ENCODE data around the gene KLRC3.
A peak's percentile ranks its signal among the peaks of the same experiment; 100 is the strongest.
"Not testable (repeated sequence)": the region's sequence is repeated elsewhere in the genome, so short reads cannot be mapped to it uniquely, and the experiment has no call there.

The KLRC3 gene

DNA sequence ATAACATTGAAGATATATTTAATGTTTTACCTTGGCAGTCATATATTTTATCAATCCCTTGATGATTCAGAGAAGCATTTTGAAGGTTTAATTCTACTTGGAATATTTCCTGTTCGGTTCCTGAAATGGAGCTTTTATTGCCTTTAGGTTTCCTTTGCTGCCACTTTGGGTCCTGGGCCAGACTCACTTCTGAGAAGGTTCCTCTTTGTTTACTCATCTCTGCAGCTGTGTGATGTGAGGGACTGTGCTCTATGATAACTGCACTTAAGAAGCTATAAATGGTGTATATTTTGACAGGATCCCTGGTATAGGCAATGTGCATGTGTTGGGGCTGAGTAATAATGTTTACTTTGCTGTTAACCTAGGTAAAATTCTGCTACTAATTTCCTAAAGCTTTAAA lies at the start of gene KLRC3:
KLRC3 (minus strand) TSS at position 262 of the 400 bp plus-strand sequence; CDS start at position 217, 45 bp downstream.
- DNase-seq (ENCODE audit: low spot score) = not testable (repeated sequence)

DNA sequence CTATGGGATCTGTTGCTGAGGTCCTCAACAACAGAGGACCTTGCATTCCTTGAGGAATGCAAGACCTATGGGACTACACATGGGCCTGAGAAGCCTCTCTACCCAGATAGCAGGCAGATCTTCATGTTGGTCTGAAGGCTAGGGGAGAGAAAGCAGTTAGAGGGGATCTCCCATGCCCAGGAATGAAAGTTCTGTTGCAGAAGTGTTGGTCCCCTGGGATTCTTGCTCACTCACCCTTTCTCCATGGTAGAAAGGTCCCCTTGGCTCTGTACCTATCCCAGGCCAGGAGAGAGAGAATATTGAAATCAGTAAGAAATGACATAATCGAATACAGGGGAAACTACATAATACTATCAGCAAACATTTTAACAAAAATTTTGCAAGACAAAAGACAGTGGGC lies 49.3 kb upstream of the KLRC3 start:
- DNase-seq (ENCODE audit: low spot score) = no peak

DNA sequence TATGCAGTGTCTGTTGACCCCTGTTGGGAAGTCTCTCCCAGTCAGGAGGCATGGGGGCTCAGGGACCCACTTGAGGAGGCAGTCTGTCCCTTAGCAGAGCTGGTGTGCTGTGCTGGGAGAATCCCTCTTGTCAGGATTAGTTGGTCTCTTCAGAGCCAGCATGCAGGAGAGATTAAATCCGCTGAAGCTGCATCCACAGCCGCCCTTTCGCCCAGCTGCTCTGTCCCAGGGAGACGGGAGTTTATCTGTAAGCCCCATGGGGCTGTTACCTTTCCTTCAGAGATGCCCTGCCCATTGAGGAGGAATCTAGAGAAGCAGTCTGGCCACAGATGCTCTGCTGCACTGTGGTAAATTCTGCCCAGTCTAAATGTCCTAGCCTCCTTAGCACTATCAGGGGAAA lies 45.9 kb upstream of the KLRC3 start:
- no peak for DNase-seq (ENCODE audit: low spot score)

DNA sequence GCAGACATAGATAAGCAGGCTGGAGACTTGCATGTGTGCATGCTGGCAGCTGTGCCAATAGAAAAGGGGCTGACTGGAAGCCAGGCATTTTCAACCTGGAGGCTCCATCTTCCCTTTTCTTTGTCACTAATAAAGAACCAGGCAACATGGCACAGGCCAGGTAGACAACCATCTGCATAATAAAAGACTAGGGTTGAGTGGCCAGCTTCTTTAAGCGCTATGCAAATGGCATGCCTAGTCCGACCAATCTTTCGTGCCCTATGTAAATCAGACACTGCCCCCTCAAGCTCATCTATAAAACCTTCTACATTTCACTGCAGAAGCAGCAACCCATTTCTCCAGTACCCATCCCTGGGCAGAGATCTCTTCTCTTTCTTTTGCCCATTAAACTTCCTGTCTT lies 37.4 kb upstream of the KLRC3 start:
- no peak for DNase-seq (ENCODE audit: low spot score)

DNA sequence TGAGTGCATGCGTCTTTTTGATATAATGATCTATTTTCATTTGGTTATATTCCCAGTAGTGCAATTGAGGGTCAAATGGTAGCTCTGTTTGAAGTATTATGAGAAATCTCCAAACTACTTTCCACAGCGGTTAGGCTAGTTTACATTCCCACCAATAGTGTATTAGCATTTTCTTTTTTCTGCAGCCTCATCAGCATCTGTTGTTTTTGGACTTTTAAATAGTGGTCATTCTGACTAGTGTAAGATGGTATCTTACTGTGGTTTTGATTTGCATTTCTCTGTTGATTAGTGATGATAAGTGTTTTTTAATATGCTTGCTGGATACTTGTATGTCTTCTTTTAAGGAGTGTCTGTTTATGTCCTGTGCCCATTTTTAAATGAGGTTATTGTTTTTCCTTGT lies 36.5 kb upstream of the KLRC3 start:
- DNase-seq (ENCODE audit: low spot score) = no peak

DNA sequence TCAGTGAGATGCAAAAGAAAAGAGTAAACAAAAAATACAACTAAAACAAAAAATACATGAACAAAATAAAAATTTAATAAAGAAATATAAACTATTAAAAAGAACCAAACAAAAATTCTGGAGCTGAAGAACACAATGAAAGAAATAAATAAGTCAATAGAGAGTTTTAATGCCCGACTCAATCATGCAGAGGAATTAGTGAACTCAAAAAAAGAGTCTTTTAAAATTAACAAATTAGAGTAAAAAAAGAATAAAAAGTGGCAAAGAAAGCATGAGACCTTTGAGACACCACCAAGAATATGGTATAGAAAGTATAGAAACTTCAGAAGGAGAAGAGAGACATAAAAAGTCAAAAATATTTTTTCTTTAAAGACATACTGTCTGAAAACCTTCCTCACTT lies 35.4 kb upstream of the KLRC3 start:
- no peak for DNase-seq (ENCODE audit: low spot score)

DNA sequence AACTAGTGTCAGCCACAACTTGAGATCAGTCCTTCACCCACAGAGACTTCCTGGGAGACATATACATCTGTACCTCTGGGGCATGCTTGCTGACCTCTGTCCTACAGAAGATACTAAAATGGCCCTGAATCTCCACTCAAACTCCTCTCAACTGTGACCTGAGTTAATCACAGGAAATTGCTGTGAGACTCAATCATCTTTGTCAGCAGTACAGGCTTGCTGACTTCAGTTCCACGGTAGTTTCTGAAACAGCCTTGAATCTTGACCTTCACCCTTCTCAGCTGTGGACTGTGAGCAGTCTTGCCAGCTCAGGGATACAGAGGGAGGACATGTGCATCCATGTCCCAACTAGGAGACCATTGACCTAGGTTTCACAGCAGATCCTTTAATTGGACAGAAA lies 34.1 kb upstream of the KLRC3 start:
- DNase-seq (ENCODE audit: low spot score) = no peak

DNA sequence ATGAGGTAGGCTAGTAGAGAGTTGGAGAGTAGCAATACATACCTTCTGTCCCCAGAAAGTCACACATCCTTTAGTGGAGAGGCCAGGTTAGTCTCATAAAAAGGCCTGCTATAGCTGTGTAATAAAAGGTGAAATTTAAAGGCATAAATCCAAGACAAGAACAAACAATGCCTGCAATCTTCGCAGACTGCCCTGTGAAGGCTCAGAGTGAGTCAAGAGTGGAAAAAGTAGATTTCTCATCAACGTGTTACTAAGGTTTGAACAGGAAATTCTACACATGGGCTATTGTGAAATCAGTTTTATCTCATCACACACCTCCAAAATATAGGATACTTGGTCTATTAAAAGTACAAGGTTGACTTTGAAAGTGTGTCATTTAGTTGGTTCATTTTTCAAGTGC lies 32.8 kb upstream of the KLRC3 start, which contains the start of gene KLRC1:
KLRC1 (minus strand) TSS at position 222 of the 400 bp plus-strand sequence. CDS start 2,221 bp downstream, outside the sequence.
- DNase-seq (ENCODE audit: low spot score) = no peak

DNA sequence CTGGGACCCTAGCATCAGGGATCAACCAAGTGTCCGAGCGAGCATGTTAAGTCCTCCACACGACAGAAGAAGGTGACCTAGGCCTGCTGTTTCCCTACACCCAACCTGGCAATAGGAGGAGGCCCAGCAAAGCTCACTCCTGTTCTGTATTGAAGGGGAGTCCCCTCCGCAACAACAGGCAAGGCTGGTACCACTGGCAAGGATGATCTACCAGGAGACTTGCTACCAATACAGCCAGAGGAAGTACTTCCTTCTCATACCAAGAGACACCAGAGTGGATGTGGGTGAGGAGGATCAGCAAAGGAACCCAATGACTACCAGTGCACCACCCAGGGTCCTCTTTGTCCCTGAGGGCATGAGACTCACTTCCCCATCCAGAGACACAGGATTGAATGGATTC lies 27.8 kb upstream of the KLRC3 start:
- DNase-seq (ENCODE audit: low spot score) = no peak

DNA sequence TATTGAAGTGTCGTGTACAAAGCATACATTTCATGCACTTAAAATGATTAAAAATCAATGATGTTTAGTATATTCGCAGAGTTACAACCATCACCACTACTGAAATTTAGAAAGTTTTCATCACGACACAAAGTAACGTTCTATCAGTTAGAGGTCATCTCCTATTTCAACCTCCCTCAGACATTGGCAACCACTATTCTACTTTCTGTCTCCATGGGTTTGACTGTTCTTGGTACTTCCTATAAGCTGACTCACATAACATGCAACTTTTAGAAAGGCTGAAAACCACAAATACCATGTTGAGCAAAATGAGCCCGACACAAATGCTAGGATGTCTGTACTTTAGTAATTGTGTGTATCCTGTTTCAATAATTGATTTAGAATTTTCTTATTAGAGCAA lies 25.7 kb upstream of the KLRC3 start:
- DNase-seq (ENCODE audit: low spot score) = not testable (repeated sequence)

DNA sequence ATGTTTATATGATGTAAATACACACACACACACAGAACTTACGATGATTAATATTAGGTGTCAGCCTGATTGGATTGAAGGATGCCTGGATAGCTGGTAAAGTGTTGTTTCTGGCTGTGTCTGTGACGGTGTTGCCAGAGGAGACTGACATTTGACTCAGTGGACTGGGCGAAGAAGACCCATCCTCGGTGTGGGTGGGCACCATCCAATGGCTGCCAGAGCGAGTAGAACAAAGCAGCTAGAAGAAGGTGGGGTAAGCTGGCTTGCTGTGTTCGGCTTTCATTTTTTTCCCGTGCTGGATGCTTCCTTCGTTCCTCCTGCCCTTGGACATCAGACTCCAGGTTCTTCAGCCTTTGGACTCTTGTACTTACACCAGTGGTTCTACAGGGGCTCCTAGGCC lies 20.7 kb upstream of the KLRC3 start:
- DNase-seq (ENCODE audit: low spot score) = not testable (repeated sequence)

DNA sequence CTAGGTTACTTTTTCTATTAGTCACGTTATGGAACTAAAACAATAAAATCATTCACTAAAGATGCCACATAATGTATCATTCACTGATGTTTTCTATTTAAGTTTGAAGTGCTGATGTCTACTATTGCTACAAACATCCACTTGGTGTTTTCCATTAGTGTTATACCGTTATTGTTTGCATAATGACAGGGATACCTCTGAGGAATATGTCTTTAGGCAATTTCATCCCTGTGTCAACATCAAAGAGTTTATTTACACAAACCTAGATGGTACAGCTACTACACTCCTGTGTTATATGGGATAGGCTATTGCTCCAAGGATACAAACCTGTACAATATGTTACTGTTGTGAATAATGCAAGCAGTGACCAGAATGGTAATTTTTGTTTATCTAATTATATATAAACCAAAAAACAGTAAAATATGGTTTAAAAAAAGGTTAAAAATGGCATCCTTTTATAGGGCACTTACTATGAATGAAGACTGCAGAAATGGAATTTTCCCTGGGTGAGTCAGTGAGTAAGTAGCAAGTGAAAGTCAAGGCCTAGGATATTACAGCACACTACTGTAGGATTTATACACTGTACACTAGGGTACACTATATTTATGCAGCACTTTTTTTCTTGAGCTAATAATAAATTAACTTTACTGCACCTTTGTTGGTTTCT lies 19.3 kb upstream of the KLRC3 start:
- DNase-seq (ENCODE audit: low spot score) = not testable (repeated sequence)

DNA sequence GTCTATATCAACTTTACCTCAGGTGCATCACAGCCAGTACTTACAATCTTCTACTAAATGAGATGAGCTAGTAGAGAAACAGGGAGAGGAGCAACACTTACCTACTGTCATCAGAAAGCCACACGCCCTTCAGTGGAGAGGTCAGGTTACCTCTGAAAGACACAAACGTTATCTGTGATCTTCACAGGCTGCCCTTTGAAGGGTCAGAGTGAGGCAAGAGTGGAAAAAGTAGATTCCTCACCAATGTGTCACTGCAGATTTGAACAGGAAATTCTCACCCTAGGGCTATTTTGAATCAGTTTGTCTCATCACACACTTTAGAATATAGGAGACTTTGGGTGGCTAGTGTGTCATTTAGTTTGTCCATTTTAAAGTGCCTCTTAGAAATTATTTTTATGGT lies 17.2 kb upstream of the KLRC3 start:
- DNase-seq (ENCODE audit: low spot score) = not testable (repeated sequence)

DNA sequence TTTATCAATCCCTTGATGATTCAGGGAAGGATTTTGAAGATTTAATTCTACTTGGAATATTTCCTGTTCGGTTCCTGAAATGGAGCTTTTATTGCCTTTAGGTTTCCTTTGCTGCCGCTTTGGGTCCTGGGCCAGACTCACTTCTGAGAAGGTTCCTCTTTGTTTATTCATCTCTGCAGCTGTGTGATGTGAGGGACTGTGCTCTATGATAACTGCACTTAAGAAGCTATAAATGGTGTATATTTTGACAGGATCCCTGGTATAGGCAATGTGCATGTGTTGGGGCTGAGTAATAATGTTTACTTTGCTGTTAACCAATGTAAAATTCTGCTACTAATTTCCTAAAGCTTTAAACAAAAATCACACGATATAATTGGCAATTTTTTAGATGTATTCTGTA lies 15.4 kb upstream of the KLRC3 start, which contains the start of gene KLRC2:
KLRC2 (minus strand) TSS at position 195 of the 400 bp plus-strand sequence; CDS start at position 171, 24 bp downstream.
- DNase-seq (ENCODE audit: low spot score) = peak; percentile 37

DNA sequence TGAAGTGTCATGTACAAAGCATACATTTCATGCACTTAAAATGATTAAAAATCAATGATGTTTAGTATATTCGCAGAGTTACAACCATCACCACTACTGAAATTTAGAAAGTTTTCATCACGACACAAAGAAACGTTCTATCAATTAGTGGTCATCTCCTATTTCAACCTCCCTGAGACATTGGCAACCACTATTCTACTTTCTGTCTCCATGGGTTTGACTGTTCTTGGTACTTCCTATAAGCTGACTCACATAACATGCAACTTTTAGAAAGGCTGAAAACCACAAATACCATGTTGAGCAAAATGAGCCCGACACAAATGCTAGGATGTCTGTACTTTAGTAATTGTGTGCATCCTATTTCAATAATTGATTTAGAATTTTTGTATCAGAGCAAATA lies 10.2 kb upstream of the KLRC3 start:
- DNase-seq (ENCODE audit: low spot score) = not testable (repeated sequence)

DNA sequence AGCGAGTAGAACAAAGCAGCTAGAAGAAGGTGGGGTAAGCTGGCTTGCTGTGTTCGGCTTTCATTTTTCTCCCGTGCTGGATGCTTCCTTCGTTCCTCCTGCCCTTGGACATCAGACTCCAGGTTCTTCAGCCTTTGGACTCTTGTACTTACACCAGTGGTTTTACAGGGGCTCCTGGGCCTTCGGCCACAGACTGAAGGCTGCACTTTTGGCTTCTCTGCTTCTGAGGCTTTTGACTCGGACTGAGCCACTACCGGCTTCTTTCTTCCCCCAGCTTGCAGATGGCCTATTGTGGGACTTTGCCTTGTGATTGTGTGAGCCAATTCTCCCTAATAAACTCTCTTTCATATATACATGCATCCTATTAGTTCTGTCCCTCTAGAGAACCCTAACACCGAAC lies 5.5 kb upstream of the KLRC3 start:
- not testable (repeated sequence) for DNase-seq (ENCODE audit: low spot score)

DNA sequence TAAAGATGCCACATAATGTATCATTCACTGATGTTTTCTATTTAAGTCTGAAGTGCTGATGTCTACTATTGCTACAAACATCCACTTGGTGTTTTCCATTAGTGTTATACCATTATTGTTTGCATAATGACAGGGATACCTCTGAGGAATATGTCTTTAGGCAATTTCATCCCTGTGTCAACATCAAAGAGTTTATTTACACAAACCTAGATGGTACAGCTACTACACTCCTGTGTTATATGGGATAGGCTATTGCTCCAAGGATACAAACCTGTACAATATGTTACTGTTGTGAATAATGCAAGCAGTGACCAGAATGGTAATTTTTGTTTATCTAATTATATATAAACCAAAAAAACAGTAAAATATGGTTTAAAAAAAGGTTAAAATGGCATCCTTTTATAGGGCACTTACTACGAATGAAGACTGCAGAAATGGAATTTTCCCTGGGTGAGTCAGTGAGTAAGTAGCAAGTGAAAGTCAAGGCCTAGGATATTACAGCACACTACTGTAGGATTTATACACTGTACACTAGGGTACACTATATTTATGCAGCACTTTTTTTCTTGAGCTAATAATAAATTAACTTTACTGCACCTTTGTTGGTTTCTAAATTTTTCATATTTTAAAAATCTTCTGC lies 4.0 kb upstream of the KLRC3 start:
- DNase-seq (ENCODE audit: low spot score) = not testable (repeated sequence)

DNA sequence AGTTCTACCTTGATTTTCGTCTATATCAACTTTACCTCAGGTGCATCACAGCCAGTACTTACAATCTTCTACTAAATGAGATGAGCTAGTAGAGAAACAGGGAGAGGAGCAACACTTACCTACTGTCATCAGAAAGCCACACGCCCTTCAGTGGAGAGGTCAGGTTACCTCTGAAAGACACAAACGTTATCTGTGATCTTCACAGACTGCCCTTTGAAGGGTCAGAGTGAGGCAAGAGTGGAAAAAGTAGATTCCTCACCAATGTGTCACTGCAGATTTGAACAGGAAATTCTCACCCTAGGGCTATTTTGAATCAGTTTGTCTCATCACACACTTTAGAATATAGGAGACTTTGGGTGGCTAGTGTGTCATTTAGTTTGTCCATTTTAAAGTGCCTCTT lies 1.8 kb upstream of the KLRC3 start:
- not testable (repeated sequence) for DNase-seq (ENCODE audit: low spot score)

DNA sequence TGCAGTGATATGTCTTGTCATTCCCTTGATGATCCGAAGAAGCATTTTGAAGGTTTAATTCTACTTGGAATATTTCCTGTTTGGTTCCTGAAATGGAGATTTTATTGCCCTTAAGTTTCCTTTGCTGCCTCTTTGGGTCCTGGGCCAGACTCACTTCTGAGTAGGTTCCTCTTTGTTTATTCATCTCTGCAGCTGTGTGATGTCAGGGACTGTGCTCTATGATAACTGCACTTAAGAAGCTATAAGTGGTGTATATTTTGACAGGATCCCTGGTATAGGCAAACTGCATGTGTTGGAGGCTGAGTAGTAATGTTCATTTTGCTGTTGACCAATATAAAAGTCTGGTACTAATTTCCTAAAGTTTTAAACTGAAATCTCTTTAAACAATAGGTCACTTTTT lies 11.0 kb downstream of the KLRC3 start, which contains the start of gene KLRC4:
KLRC4 (minus strand) TSS at position 366 of the 400 bp plus-strand sequence; CDS start at position 184, 182 bp downstream.
- DNase-seq (ENCODE audit: low spot score) = no peak

DNA sequence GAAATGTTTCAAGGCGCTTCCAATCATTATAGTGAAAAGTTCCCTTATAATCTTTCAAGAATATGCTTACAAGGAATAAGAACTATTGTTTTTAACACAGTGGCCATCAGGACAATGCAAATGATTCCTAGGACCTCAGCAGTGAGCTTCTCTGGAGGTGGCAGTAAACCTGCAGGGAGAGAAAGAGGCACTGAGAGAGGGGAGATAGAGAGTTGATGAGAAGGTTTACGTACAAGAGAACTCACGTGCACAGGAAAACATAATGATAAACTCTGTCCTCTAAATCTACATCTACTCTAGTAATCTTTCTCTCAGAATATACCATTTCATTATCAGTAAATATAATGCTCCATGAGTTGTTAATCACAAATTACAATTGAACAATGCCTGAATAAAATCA lies 11.6 kb downstream of the KLRC3 start:
- no peak for DNase-seq (ENCODE audit: low spot score)

DNA sequence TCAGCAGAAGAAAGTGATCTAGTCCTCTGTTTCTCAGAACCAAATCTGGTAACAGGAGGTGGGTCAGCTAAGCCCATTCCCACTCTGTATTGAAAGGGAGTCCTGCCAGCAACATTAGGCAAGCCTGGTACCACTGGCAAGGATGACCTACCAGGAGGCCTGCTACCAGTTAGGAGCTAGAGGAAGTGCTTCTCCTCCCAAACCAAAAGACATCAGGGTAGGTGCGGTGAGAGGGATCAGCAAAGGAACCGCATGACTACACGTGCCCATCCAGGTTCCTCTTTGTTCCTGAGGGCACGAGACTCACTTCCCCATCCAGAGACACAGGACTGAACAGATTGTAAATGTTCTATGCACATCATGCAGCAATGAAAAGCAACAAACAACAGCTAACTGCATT lies 13.7 kb downstream of the KLRC3 start:
- DNase-seq (ENCODE audit: low spot score) = no peak

DNA sequence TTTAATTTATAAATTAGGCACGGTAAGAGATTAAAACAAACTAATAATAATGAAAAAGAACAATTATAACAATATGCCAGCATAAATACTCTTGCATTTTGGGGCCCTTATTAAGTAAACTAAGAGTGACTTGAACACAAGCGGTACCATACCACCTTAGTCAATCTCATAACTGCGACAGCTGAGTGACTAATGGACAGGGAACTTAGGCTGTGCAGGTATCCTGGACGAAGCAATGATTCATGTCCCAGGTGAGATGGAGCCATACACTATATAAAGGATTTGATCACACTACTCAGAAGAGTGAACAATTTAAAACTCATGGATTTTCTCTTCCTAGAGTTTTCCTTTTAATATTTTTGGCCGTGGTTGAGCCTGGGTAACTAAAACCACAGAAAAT lies 15.1 kb downstream of the KLRC3 start:
- DNase-seq (ENCODE audit: low spot score) = no peak

DNA sequence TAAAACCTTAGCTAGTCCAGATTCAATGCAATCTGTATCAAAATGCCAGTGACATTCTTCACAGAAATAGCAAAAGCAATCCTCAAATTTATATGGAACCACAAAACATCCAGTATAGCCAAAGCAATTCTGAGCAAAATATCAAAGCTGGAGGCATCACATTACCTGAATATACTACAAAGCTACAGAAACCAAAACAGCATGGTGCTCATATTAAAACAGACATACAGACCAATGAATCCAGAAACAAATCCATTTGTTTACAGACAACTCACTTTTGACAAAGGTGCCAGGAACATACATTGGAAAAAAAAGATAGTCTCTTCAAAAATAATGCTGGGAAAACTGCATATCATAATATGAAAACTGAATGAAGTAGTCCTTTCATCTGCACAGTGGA lies 15.6 kb downstream of the KLRC3 start:
- no peak for DNase-seq (ENCODE audit: low spot score)

DNA sequence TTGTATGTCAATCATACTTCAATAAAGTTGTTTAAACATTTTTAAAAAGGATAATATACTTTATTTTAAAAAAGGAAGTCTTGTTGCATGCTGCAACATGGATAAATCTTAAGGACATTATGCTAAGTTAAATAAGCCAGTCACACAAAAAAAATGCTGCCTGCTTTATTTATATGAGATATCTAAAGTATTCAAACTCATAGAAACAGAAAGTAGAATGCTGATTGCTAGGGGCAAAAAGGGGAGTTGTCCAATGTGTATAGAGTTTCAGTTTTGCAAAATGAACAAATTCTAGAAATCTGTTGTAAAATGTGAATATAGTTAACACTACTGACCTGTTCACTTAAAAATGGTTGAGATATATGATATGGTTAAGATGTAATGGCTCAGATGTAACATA lies 19.6 kb downstream of the KLRC3 start:
- no peak for DNase-seq (ENCODE audit: low spot score)
